Endothelial cell of hepatic sinusoid (primary cell): ENCODE data around the gene GPR17.

Experiments
- in situ Hi-C: cut with HindIII; loops from 2 replicates; pipeline ENCODE4 v1.10.0; 2017; ENCODE audit warnings: low sequenced_read_pairs

The GPR17 gene

DNA sequence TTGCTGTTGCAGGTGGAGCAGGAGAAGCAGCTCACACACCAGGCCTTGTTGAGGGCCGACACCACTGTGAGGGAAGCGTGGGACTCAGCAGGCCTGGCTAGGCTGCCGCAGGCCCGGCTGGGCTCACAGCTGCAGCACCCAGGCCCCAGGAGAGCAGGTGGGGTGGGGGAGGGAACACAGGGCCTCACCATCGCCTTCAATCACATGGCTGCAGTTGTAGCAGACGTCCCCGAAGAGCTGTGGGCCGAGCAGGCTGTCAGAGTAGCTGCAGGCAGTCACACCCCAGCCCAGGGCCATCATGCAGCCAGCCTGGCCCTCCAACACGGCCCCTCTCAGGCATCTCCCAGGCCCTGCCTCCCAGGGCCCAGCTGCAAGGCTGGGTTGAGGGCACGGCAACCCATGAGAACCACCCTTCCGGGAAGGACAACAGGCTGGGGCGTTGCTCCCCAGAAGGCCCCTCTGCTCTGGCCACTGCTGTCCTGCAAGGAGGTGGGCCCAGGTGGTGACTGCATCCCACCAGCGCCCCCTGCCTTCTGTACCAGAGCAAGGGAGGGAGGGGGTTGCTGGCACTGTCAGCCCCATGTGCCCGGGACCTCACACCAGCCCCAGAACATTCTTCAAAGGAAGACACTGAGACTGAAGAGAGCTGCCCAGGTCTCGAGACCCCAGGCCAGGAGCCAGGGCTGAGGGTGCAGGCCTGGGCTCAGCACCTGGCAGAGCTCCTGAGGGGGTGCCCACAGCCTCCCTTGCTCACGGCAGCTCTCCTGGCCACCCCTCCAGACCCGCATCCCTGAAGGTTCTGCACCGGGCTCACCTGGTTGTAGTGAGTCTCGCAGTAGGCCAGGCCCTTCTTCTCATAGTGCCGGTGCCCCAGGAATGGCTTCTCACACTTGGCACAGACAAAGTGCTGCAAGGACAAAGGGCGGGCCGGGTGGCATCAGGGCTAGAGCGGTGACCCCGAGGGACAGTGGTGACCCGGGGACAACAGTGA is 5.6 kb upstream of the GPR17 start:
- in situ Hi-C loops, result no loop called here

- in situ Hi-C loops, result no loop called here
These were observed 4.8 kb upstream of the GPR17 start for GRCh38 chr2:127641133-127641532.

- in situ Hi-C loops, result no loop called here
These were observed 4.0 kb upstream of the GPR17 start for GRCh38 chr2:127641846-127642507.

DNA sequence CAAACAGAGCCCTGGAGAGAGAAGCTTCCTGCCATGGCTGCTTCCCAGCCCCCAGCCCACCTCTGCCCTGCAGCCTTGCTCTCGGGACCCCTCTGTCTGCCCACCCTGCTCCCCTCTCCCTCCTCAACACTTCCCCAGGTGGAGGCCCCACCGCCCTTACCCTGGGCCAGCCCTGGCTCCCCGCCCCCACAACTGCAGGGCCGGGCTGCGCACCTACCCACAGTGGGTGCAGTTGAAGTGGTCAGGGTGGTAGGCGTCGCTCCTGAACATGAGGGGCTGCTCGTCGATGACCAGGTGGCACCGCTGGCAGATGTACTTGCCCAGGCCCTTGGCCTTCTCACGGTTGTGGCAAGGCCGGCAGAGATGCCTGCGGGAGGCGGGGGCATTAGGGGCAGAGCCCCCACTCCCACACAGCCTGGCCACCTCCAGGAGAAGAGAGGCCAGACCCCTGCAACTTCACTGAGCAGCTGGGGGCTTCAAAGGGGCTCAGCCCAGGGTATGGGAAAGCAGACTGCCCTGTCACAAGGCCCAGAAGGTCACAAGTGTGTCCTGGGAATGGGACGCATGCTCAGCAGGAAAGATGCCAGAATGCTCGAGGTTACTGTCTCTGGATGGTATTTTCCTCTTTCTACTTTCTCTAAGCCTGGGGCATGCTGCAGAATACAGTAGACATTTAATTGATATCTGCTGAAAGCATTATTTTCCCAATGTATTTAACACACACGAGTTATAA is 3.1 kb upstream of the GPR17 start:
- in situ Hi-C loops, result no loop called here

DNA sequence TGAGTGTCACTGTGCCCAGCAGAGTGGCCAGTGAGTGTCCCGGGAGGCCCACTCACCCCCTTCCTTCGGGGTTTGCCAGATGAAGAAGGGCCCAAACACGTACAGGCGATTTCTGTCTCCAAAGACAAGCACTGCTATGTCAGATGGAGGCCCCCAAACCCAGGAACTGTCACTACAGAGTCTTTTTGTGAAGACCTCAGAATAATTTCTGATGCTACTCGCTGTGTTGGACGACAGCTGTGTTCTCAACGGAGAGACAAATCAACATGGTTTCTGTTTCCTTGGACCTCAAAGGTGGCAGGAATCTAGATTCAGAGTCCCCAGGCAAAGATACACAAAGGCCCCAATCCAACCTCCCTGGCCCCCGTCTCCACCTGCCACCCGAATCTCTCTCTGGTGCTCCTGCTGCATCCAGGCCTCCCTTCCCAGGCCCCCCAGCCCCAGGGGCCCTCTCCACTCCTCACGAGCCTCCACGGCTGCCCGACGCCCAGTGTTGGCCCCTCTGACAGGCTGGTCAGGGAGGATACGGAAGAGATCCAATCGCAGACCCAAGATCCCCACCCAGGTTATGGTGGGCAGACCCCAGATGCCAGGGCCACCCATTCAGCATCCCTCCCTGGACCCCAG is 2.4 kb upstream of the GPR17 start:
- in situ Hi-C loops, result no loop called here

DNA sequence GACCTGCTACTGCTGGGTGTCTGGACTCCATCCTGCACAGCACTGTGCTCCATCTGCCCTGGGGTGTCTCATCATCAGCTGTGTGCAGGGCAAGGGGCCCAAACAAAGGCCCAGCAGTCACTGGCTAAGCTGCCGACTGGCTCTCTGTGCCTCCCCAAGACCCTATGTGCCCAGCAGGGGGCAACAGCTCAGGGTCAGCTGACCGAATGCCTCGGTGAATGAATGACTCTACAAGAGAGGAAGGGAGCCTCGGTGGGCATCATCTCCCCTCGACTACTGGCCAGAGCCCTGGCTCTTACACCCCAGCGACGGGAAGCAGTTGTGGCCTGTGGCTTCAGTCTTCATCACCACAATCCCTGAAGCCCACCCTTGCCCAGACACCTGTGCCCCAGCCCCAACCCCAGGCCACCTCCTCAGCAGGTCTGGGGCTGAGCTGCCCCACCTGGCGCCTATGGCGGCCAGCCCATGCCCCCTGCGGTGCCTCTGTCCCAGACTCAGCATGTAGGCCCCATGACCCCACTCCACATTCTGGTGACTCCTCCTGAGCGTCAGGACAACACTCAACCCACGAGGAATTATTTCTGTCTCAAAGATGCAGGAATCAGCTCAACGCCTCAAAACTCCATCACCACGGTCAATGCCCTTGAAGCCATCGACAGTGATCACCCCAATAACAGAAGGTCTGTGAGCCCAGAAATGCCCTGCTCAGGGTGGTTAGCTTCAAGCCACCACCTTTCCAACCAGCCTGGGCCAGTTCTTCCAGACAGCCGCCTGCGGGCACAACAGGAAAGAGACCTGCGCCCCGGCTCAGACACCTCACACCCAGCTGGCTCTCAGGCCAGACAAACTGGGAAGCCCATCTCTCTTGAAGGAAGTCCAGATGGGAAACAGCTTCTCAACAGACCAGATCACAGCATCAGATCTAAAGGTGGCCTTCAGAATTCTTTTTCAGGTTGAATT is 1.6 kb upstream of the GPR17 start:
- in situ Hi-C loops, result no loop called here

- in situ Hi-C loops, result no loop called here
These were observed 943 bp upstream of the GPR17 start for GRCh38 chr2:127645026-127645394.

DNA sequence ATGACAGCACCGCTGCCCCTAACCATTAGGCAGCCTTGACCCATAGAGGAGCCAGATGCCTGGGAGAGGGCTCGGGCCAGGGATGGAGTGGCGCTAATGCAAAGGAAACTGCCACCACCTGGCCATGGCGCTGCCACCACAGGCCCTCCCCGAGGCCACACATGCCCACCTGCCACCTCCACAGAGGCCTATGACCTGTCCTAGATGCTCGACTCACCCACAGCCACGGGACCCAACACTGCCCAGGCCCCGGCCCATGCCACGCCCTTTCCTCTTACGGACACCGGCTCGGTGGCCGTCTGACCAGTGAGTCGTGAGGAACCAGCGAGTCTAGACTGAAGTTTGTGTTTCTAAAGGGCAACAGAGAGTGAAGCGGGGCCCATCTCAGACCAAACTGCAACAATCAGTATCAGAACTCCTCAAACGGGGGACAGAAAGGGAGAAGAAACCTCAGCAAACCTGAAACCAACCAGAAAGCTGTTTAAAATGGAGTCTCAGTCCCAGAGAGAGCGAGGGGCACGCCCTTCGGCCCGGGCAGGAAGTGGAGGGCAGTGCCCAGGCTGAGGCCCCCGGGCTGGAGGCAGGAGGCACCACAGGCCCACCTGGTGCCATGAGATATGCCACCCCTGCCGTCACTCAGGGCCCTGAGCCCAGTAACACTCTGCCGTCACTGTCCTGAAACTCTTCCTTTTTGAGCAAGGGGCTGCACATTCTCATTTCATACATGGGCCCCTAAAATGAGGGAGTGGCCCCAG is 711 bp downstream of the GPR17 start:
- in situ Hi-C loops, result no loop called here

- in situ Hi-C loops, result no loop called here
These were observed 1.6 kb downstream of the GPR17 start for GRCh38 chr2:127647242-127648190.

DNA sequence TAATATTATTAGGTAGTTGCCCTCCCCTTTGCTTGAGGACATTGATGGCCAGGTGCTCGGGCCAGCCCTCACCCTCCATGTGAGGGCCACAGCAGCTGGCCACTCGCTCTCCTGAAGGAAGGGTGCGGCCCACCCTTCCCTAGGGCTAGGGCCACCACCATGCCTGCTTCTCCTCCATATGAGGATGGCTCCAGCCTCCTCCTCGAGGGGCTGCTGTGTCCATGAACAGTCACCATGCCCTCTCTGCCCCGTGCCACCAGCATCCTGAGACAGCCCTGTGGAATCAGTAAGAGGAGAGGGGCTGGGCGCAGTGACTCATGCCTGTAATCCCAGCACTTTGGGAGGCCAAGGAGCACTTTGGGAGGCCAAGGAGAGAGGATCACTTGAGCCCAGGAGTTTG is 2.4 kb downstream of the GPR17 start:
- in situ Hi-C loops, result no loop called here

GRCh38 chr2:127649100-127649611 is 3.2 kb downstream of the GPR17 start:
- in situ Hi-C loops, result no loop called here

GRCh38 chr2:127649684-127650040 is 3.7 kb downstream of the GPR17 start:
- in situ Hi-C loops, result no loop called here

DNA sequence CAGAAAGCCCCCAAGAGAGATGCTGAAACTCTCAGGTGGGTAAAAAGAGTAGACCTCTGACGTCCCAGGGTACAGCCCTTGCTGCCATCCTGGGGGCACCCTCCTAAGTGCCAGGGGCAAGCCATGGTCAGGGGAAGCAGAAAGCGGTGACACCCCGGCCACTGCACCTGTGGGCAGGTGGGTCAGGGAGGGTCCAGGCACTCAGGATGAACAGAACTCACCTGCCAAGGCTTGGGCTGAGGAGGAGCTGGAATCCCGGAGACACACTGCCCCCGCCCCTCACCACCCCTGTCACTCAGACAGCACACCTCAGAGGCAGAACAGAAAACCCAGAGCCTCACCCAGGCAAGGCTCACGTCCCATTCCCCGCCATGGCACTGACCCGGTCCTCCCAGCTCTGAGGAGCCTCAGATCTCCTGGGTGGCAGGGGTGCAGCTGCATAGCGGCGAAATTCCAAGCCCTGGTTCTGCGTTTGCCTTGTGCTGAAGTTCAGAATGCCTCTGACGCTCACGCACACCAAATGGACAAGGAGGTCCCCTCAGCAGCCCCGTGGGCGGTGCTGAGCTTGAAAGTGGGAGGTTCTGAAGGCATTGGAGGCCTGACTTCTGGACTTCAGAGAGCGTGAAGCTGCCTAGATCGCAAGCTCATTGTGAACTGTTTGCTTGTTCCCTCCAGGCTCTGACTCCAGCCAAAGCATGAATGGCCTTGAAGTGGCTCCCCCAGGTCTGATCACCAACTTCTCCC is 4.3 kb downstream of the GPR17 start:
- in situ Hi-C loops, result no loop called here

- in situ Hi-C loops, result no loop called here
These were observed 4.9 kb downstream of the GPR17 start for GRCh38 chr2:127650785-127651380.

DNA sequence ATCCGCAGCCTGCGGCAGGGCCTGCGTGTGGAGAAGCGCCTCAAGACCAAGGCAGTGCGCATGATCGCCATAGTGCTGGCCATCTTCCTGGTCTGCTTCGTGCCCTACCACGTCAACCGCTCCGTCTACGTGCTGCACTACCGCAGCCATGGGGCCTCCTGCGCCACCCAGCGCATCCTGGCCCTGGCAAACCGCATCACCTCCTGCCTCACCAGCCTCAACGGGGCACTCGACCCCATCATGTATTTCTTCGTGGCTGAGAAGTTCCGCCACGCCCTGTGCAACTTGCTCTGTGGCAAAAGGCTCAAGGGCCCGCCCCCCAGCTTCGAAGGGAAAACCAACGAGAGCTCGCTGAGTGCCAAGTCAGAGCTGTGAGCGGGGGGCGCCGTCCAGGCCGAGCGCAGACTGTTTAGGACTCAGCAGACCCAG is 5.4 kb downstream of the GPR17 start:
- in situ Hi-C loops, result no loop called here

DNA sequence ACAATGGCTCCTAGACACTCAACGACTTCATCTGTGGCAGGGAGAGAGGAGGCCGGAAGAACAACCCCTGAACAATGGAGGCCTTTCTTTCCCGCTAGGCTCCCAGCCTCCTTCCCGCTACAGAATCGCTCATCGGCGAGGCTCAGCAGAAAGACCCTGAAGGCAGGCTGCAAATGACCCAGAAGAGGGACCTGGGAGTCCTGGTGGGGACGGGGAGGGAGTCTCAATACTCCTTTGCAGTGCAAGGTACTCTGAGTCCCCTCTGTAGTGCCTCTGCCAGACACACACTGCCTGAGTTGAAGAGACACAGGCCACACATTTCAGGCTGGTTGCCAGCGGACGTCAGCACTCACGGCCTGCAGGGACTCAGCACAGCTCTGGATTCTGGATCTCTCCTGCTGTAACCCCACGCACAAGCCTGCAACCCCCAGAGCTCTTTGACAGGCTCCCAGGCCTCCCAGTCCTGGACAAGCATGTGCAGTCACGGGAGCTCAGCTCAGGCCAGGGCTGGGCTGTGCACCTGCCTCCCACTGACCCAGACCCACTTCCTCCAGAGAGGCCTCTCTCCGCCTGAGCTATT is 6.1 kb downstream of the GPR17 start:
- in situ Hi-C loops, result no loop called here
